SH-SY5Y (cell line): Measurements from ENCODE around the gene NTM.

ENCODE experiments used
- GATA2 ChIP-seq: IDR thresholded peaks from 2 replicates; pipeline ENCODE4 v1.6.1; 2011; ENCODE audit warnings: mild to moderate bottlenecking, low read depth, low read length
- GATA3 ChIP-seq: IDR thresholded peaks from 2 replicates; pipeline ENCODE4 v1.6.1; 2011; ENCODE audit warnings: low read depth, mild to moderate bottlenecking, low read length, moderate library complexity

DNA sequence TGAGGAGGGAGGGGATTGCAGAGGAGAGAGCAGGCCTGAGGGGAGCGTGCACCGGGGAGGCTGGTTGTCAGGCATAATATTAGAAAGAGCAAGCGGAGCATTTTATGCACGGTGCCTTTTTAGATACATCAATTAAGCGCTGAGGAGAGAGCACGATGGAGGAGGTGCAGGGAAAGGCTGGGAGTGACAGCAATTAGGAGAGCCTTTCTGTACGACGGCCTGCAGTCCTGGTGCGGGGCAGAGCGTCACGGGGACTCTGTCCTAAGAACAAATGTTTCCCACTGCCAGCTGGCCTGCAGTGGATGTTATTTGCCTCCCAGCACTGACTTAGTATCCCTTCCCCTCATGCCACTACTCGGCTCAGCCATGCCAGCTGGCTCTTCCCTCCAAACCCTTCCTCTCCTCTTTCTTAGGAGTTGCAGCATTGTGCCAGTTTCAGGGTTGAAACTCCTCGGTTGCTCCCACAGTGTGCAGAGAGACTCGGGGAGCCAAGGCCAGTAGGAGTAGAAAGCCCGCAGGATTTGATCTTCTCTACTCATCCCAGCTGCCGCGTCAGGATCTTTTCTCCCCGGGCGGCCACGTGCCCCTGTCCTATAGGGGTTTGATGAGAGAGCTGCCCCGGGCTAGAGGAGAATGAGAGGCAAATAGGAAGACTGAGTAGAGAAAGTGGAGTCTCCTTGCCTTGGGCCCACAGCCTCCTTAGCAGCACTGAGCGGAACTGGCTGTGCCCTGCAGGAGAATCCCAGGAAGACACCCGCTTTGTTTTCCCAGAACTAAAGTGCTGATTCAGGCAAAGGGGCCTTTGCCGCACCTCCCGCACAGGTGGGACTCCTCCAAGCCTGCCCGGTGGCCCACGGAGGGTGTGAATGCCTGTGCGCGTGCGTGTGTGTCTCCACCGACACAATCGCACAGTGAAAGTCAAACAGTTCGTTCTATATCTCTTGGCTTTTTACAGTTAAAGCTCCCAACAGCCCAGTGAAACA lies 875.3 kb downstream of the NTM start:
- TF ChIP-seq GATA2 (no peak), GATA3 (no peak)
